ENCODE results near the gene SOAT1. TPM values are rescaled to one million over a fixed set of nuclear protein-coding genes. Genes with fewer than 3 reads are reported as not detected.

The SOAT1 gene

Small RNA genes within 50 kb of the gene (small RNA-seq; reads per million reads assigned to genes)
- gene AL512326.2 = not detected

Measured in skeletal muscle satellite cell (primary cell).